H1 (cell line): ENCODE results near the gene CCDC89. TPM values are rescaled to one million over a fixed set of nuclear protein-coding genes. Genes with fewer than 3 reads are reported as not detected.

ENCODE experiments used
- CTCF ChIA-PET: fragments of 300-600 bp; sonication (Branson Sonifier 250); formaldehyde crosslinking; loops from one replicate; lab custom pipeline; 2021; ENCODE audit not compliant: partially characterized antibody; lab: Charles Lee
- POLR2A ChIA-PET: fragments of 300-600 bp; sonication (Branson Sonifier 250); formaldehyde crosslinking; loops from one replicate; lab custom pipeline; 2021; ENCODE audit warnings: inconsistent platforms; ENCODE audit not compliant: partially characterized antibody; lab: Charles Lee
- DNase-seq, 2 experiments: peaks; one replicate each; pipeline versions ENCODE4 v3.0.0 to v3.0.0-alpha.2; 2010 to 2022; ENCODE audit warnings: low spot score in 2 of 2, low read depth in 1 of 2, mixed read lengths in 1 of 2
- FAIRE-seq: peaks from 2 replicates; lab custom pipeline; 2011; peaks lifted over from hg19 to GRCh38; lab: Jason Lieb, UNC
- H2AFZ ChIP-seq: 2 replicates; pipeline ENCODE4 v1.8.1; 2012; ENCODE audit warnings: low read length, inconsistent platforms
- H2AK5ac ChIP-seq: 2 replicates; pipeline ENCODE4 v1.6.1; 2013; ENCODE audit warnings: low read depth, low read length
- H2BK120ac ChIP-seq: replicated peaks from 2 replicates; pipeline ENCODE3; 2013; ENCODE audit warnings: low read depth, low read length, inconsistent platforms
- H2BK12ac ChIP-seq: 2 replicates; pipeline ENCODE4 v1.6.1; 2013; ENCODE audit warnings: low read depth, low read length
- H2BK15ac ChIP-seq: 2 replicates; pipeline ENCODE4 v1.6.1; 2013; ENCODE audit warnings: low read length
- H2BK20ac ChIP-seq: 2 replicates; pipeline ENCODE4 v1.6.1; 2013; ENCODE audit warnings: low read length
- H2BK5ac ChIP-seq: 2 replicates; pipeline ENCODE4 v1.6.1; 2013; ENCODE audit warnings: low read depth, low read length
- H3K14ac ChIP-seq: 2 replicates; pipeline ENCODE4 v1.6.1; 2013; ENCODE audit warnings: inconsistent platforms; ENCODE audit not compliant: insufficient read length
- H3K18ac ChIP-seq: 2 replicates; pipeline ENCODE4 v1.6.1; 2013; ENCODE audit warnings: low read length; ENCODE audit errors: extremely low read depth
- H3K23ac ChIP-seq: 2 replicates; pipeline ENCODE4 v1.6.1; 2013; ENCODE audit warnings: inconsistent platforms; ENCODE audit not compliant: insufficient read length
- H3K23me2 ChIP-seq: 2 replicates; pipeline ENCODE4 v1.6.1; 2013; ENCODE audit warnings: low read depth, low read length
- H3K27ac ChIP-seq: 2 replicates; pipeline ENCODE4 v1.6.1; 2011; ENCODE audit warnings: low read depth, low read length, inconsistent platforms
- H3K27me3 ChIP-seq, 4 experiments: replicated peaks in 1 of 4; 1 replicate in 1 of 4; 2 replicates in 3 of 4; pipeline versions ENCODE4 v1.6.1 to v1.8.1; 2011 to 2013; ENCODE audit warnings: low read length in 3 of 4, mild to moderate bottlenecking in 3 of 4, inconsistent platforms in 2 of 4, mixed read lengths in 2 of 4, moderate library complexity in 1 of 4; ENCODE audit not compliant: control insufficient read depth in 3 of 4, insufficient read depth in 3 of 4; ENCODE audit errors: extremely low read depth in 1 of 4
- H3K36me3 ChIP-seq, 4 experiments: 2 replicates each; pipeline versions ENCODE4 v1.6.1 to v1.8.1; 2011 to 2013; ENCODE audit warnings: mild to moderate bottlenecking in 4 of 4, low read length in 3 of 4, moderate library complexity in 2 of 4, control low read depth in 1 of 4, inconsistent platforms in 1 of 4; ENCODE audit not compliant: insufficient read depth in 4 of 4, control insufficient read depth in 2 of 4
- H3K4ac ChIP-seq: replicated peaks from 2 replicates; pipeline ENCODE3; 2013; ENCODE audit warnings: low read length, low read depth, mixed read lengths, inconsistent platforms; ENCODE audit not compliant: insufficient read length
- H3K4me1 ChIP-seq, 4 experiments: replicated peaks in 1 of 4; 1 replicate in 1 of 4; 2 replicates in 3 of 4; pipeline versions ENCODE4 v1.6.1 to v1.8.1; 2011 to 2013; ENCODE audit warnings: low read length in 3 of 4, inconsistent platforms in 2 of 4, mixed read lengths in 1 of 4; ENCODE audit not compliant: insufficient read depth in 4 of 4, control insufficient read depth in 3 of 4
- H3K4me2 ChIP-seq, 2 experiments: 2 replicates each; pipeline versions ENCODE4 v1.6.1 to v1.8.1; 2011 to 2013; ENCODE audit warnings: low read depth in 2 of 2, low read length in 2 of 2, control low read depth in 1 of 2, inconsistent platforms in 1 of 2, mild to moderate bottlenecking in 1 of 2; ENCODE audit not compliant: insufficient read depth in 1 of 2
- H3K4me3 ChIP-seq, 4 experiments: fragments of 200-600, 300-600 bp in 1 of 4; sonication (generic), shearing (Covaris generic), sonication (Bioruptor Twin) in 1 of 4; 2 replicates each; pipeline versions ENCODE4 v1.5.1 to v1.8.1; 2011 to 2016; ENCODE audit warnings: low read length in 4 of 4, low read depth in 3 of 4, control low read depth in 2 of 4, inconsistent platforms in 2 of 4, mild to moderate bottlenecking in 2 of 4, mixed read lengths in 1 of 4, moderate library complexity in 1 of 4; ENCODE audit not compliant: insufficient read depth in 2 of 4; ENCODE audit errors: extremely low read depth in 1 of 4
- H3K56ac ChIP-seq: replicated peaks from 2 replicates; pipeline ENCODE3; 2013; ENCODE audit warnings: low read depth, mild to moderate bottlenecking, mixed read lengths, low read length, inconsistent platforms; ENCODE audit not compliant: insufficient read length
- H3K79me1 ChIP-seq: 2 replicates; pipeline ENCODE4 v1.6.1; 2013; ENCODE audit warnings: low read depth, low read length, control low read depth
- H3K79me2 ChIP-seq, 2 experiments: 2 replicates each; pipeline versions ENCODE4 v1.6.1 to v1.8.1; 2012 to 2013; ENCODE audit warnings: low read length in 2 of 2, mild to moderate bottlenecking in 2 of 2, inconsistent platforms in 1 of 2; ENCODE audit not compliant: insufficient read depth in 2 of 2, control insufficient read depth in 1 of 2
- H3K9ac ChIP-seq, 4 experiments: replicated peaks in 1 of 4; 1 replicate in 1 of 4; 2 replicates in 3 of 4; pipeline versions ENCODE4 v1.6.1 to v1.8.1; 2011 to 2013; ENCODE audit warnings: low read depth in 3 of 4, low read length in 3 of 4, control low read depth in 2 of 4, mild to moderate bottlenecking in 2 of 4, moderate library complexity in 2 of 4, inconsistent platforms in 1 of 4; ENCODE audit errors: extremely low read depth in 1 of 4
- H3K9me3 ChIP-seq, 2 experiments: 2 replicates each; pipeline versions ENCODE4 v1.6.1 to v1.8.1; 2012 to 2013; ENCODE audit warnings: mild to moderate bottlenecking in 2 of 2, moderate library complexity in 2 of 2, control low read depth in 1 of 2, inconsistent platforms in 1 of 2, low read depth in 1 of 2, low read length in 1 of 2, mixed read lengths in 1 of 2; ENCODE audit not compliant: insufficient read depth in 2 of 2
- H4K20me1 ChIP-seq, 2 experiments: replicated peaks in 1 of 2; 2 replicates each; pipeline versions ENCODE3 to v1.8.1; 2011 to 2013; ENCODE audit warnings: inconsistent platforms in 2 of 2, low read length in 2 of 2, mild to moderate bottlenecking in 1 of 2; ENCODE audit not compliant: insufficient read depth in 2 of 2, control insufficient read depth in 1 of 2
- H4K5ac ChIP-seq: 2 replicates; pipeline ENCODE4 v1.6.1; 2013; ENCODE audit warnings: low read length, low read depth, mixed read lengths, inconsistent platforms; ENCODE audit not compliant: insufficient read length
- H4K8ac ChIP-seq: 2 replicates; pipeline ENCODE4 v1.8.0; 2013; ENCODE audit warnings: mild to moderate bottlenecking, moderate library complexity, low read length, inconsistent platforms; ENCODE audit not compliant: insufficient read depth; ENCODE audit errors: extremely low read depth
- H4K91ac ChIP-seq: replicated peaks from 2 replicates; pipeline ENCODE3; 2013; ENCODE audit warnings: low read length, mixed read lengths, inconsistent platforms; ENCODE audit not compliant: insufficient read length
- BACH1 ChIP-seq: IDR thresholded peaks from 2 replicates; pipeline ENCODE4 v1.6.1; 2012; ENCODE audit warnings: low read length, improper control_type of control experiment
- BRCA1 ChIP-seq: IDR thresholded peaks from 2 replicates; pipeline ENCODE4 v1.6.1; 2012; ENCODE audit warnings: low read depth, low read length, improper control_type of control experiment
- EGR1 ChIP-seq: IDR thresholded peaks from 2 replicates; pipeline ENCODE4 v1.6.1; 2011; ENCODE audit warnings: low read depth, low read length, borderline replicate concordance
- HDAC2 ChIP-seq, 2 experiments: fragments of 300-600 bp in 1 of 2; sonication (generic) in 1 of 2; IDR thresholded peaks; 2 replicates each; pipeline ENCODE4 v1.6.1; 2011 to 2012; ENCODE audit warnings: low read depth in 2 of 2, low read length in 2 of 2, mild to moderate bottlenecking in 2 of 2, moderate library complexity in 2 of 2, borderline replicate concordance in 1 of 2, inconsistent platforms in 1 of 2
- JUND ChIP-seq: IDR thresholded peaks from 2 replicates; pipeline ENCODE4 v1.6.1; 2011; ENCODE audit warnings: mild to moderate bottlenecking, improper control_type of control experiment, low read length
- NANOG ChIP-seq: IDR thresholded peaks from 2 replicates; pipeline ENCODE4 v1.6.1; 2011; ENCODE audit warnings: low read length, low read depth, mild to moderate bottlenecking, inconsistent platforms; ENCODE audit not compliant: insufficient read depth, poor library complexity, severe bottlenecking
- SIN3A ChIP-seq, 2 experiments: IDR thresholded peaks in 1 of 2; conservative IDR thresholded peaks in 1 of 2; 2 replicates each; pipeline ENCODE4 v1.6.1; 2011 to 2012; ENCODE audit warnings: low read length in 2 of 2, improper control_type of control experiment in 1 of 2, low read depth in 1 of 2, mild to moderate bottlenecking in 1 of 2
- SP1 ChIP-seq: IDR thresholded peaks from 2 replicates; pipeline ENCODE4 v1.6.1; 2011; ENCODE audit warnings: low read depth, low read length
- SP4 ChIP-seq: IDR thresholded peaks from 2 replicates; pipeline ENCODE4 v1.6.1; 2012; ENCODE audit warnings: low read length, inconsistent platforms
- WGBS, 2 experiments: shearing (Covaris generic) in 1 of 2; methylation state at CpG; one replicate each; pipeline versions ENCODE4 v1.1.6 to v1.1.7; 2013 to 2015; ENCODE audit warnings: low lambda C conversion rate in 2 of 2, mixed read lengths in 2 of 2, inconsistent platforms in 1 of 2, low coverage in 1 of 2, missing lambda C conversion rate in 1 of 2; ENCODE audit not compliant: insufficient replicate concordance in 2 of 2, insufficient coverage in 1 of 2, insufficient read length in 1 of 2; ENCODE audit errors: extremely low coverage in 1 of 2, missing lambda C conversion rate in 1 of 2; 5-methylcytosine and 5-hydroxymethylcytosine counted together
- polyA plus RNA-seq, 7 experiments: library from polyadenylated mRNA; depleted of rRNA in 3 of 7; stranded (reverse) in 5 of 7; unstranded in 2 of 7; fragments of >200 nt in 5 of 7; fragments of 200-250 nt in 2 of 7; gene quantifications; 1 replicate in 5 of 7; 2 replicates in 1 of 7; 4 replicates in 1 of 7; pipeline versions ENCODE4 v1.2.1 to v1.2.3, GENCODE V29; 2011 to 2013; ENCODE audit warnings: missing spikeins in 2 of 7, mixed read lengths in 2 of 7
- total RNA-seq: library from RNA; stranded (reverse); fragmentation: NEBNext Ultra II Directional; extraction: Animal tissue kit (Norgen Biotek cat#: 25700); gene quantifications from 2 replicates; pipeline ENCODE4 v1.2.1, GENCODE V29; 2021
- TF ChIP-seq, protein P1 (sequence below), 3 experiments: IDR thresholded peaks; 1 replicate in 2 of 3; 2 replicates in 1 of 3; pipeline versions ENCODE4 v1.5.1 to v1.6.1; 2011; ENCODE audit warnings: low read length in 3 of 3, mild to moderate bottlenecking in 3 of 3, inconsistent platforms in 2 of 3, low read depth in 1 of 3, moderate library complexity in 1 of 3; ENCODE audit not compliant: insufficient read depth in 1 of 3; ENCODE audit errors: control extremely low read depth in 1 of 3

Gene CCDC89
- total and polyA plus RNA-seq, 2 of the 8 experiments (the other 6 are each of a cell fraction or from before 2014, with no cell fraction given), result not detected

DNA sequence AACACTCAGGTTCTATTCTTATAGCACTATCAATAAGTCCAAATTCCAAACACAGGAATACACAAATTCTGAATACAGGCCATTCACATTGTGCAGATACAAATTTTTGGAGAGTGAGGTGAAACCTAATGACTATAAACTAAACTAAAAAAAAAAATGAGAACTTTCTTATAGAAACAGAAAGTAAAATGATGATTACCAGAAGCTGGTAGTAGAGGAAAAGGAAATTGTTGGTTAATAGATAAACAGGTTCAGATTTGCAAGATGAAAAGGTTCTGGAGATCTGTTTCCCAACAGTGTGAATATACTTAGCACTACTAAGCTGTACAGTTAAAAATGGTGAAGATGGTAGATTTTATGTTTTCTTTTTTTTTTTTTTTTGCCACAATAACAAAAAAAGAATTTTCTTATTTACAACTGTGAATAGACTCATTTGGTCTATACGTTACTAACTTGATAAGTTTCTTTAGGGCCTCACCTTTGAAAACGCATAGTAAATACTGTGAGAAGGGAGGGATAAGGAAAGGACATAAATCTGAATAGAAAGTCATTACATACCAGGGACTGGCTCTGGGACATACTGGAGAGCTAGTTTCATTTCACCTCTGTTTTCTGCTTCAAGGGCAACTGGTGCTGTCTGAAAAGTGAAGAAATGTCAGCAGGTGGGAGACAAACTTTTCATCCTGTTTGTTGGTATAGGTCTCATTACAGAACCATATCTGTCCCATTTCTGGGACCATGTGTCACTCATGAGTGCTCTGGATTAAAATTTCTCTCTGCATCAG, 14.2 kb upstream of the CCDC89 start:
- Histone ChIP-seq H2BK12ac (no peak overlapping the region), H3K27ac (no peak overlapping the region), H3K14ac (no peak overlapping the region), H4K91ac (no peak overlapping the region), H3K4me3 (no peak overlapping the region), H2BK15ac (no peak overlapping the region), H2BK20ac (no peak overlapping the region), H3K23me2 (no peaks in the 10 kb centered on the region), H3K23ac (no peak overlapping the region), H3K36me3 (no peaks in the 10 kb centered on the region; a peak in 1 of 8 replicates), H3K4ac (no peak overlapping the region), H3K18ac (no peak overlapping the region), H4K20me1 (no peaks in the 10 kb centered on the region), H3K27me3 (no peaks in the 10 kb centered on the region), H4K5ac (no peak overlapping the region), H3K9ac (no peak overlapping the region), H2BK5ac (no peak overlapping the region), H2AK5ac (no peak overlapping the region), H2BK120ac (no peak overlapping the region), H3K9me3 (no peaks in the 10 kb centered on the region), H3K56ac (no peak overlapping the region), H3K4me1 (no peaks in the 10 kb centered on the region), H2AFZ (no peak overlapping the region), H3K4me2 (no peak overlapping the region), H3K79me2 (no peaks in the 10 kb centered on the region), H4K8ac (no peak overlapping the region), H3K79me1 (no peaks in the 10 kb centered on the region)
- WGBS, 2 experiments, result 85% methylated on average over 2 of the region's 2 CpGs; no CpG with 5 or more reads in 1 of the 2 experiments
- FAIRE-seq (peak; percentile 19), DNase-seq (no peak)
- ChIA-PET POLR2A (interaction anchor here (1.2 kb wide), 1 partner anchor 11 kb away, joined by 3 read pairs; no protein-coding TSS in a partner anchor), CTCF (interaction anchor here (0.6 to 3.0 kb wide), 5 partner anchors 10 to 493 kb away, joined by 3 to 13 read pairs (median 4); partner anchors contain the start of gene CCDC83)
- no peak for TF ChIP-seq SP1
- no peak for TF ChIP-seq EGR1
- no peak for TF ChIP-seq BRCA1
- TF ChIP-seq, protein P1, sequence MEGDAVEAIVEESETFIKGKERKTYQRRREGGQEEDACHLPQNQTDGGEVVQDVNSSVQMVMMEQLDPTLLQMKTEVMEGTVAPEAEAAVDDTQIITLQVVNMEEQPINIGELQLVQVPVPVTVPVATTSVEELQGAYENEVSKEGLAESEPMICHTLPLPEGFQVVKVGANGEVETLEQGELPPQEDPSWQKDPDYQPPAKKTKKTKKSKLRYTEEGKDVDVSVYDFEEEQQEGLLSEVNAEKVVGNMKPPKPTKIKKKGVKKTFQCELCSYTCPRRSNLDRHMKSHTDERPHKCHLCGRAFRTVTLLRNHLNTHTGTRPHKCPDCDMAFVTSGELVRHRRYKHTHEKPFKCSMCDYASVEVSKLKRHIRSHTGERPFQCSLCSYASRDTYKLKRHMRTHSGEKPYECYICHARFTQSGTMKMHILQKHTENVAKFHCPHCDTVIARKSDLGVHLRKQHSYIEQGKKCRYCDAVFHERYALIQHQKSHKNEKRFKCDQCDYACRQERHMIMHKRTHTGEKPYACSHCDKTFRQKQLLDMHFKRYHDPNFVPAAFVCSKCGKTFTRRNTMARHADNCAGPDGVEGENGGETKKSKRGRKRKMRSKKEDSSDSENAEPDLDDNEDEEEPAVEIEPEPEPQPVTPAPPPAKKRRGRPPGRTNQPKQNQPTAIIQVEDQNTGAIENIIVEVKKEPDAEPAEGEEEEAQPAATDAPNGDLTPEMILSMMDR (IDR thresholded peaks at IDR 0.05; ENCODE audit: control extremely low read depth in 1 of 3, insufficient read depth in 1 of 3, low read depth in 1 of 3, low read length in 3 of 3), result no peak
- no peak for TF ChIP-seq HDAC2 (IDR thresholded peaks at IDR 0.05; ENCODE audit: borderline replicate concordance in 1 of 2, low read depth in 2 of 2, low read length in 2 of 2)
- no peak for TF ChIP-seq NANOG
- no peak for TF ChIP-seq SIN3A (conservative IDR thresholded peaks at IDR 0.05 in 1 of 2, IDR thresholded peaks at IDR 0.05 in 1 of 2; ENCODE audit: low read depth in 1 of 2, low read length in 2 of 2)
- TF ChIP-seq JUND, result no peak
- no peak for TF ChIP-seq SP4
- TF ChIP-seq BACH1, result no peak
